SK-N-MC (cell line): ENCODE measurements around the gene RUNX2.

Source experiments
- DNase-seq: peaks from one replicate; pipeline ENCODE4 v3.0.0-alpha.2; 2011; ENCODE audit warnings: low read depth, low spot score
- H3K27ac ChIP-seq: fragments of 200-600 bp; sonication (generic); 2 replicates; pipeline ENCODE4 v1.5.1; 2016; ENCODE audit warnings: mixed run types
- H3K36me3 ChIP-seq: fragments of 200-600 bp; sonication (generic); 2 replicates; pipeline ENCODE4 v1.6.1; 2017; ENCODE audit warnings: antibody characterized with exemption, low read length, mixed read lengths; ENCODE audit not compliant: insufficient read depth
- H3K4me3 ChIP-seq: fragments of 200-600 bp; sonication (generic); 2 replicates; pipeline ENCODE4 v1.5.1; 2016
- H3K9ac ChIP-seq: fragments of 200-600 bp; sonication (generic); 2 replicates; pipeline ENCODE4 v1.8.0; 2017; ENCODE audit warnings: mixed run types, mixed read lengths; ENCODE audit not compliant: insufficient read length
- H3K9me3 ChIP-seq: fragments of 200-600 bp; sonication (generic); 2 replicates; pipeline ENCODE4 v1.6.1; 2017; ENCODE audit warnings: low read depth, mild to moderate bottlenecking, antibody characterized with exemption, low read length, moderate library complexity, mixed read lengths
- EZH2 ChIP-seq: fragments of 200-600 bp; sonication (generic); IDR thresholded peaks from one replicate; pipeline ENCODE4 v1.6.1; 2017; ENCODE audit warnings: antibody characterized with exemption
- FOXP2 ChIP-seq: optimal IDR thresholded peaks from 2 replicates; pipeline ENCODE3; 2011; ENCODE audit warnings: mild to moderate bottlenecking, moderate library complexity; ENCODE audit not compliant: insufficient read depth; ENCODE audit errors: extremely low read length, control extremely low read depth
- POLR2AphosphoS5 ChIP-seq: IDR thresholded peaks from 2 replicates; pipeline ENCODE4 v1.6.1; 2012; ENCODE audit warnings: mild to moderate bottlenecking, low read depth, low read length, borderline replicate concordance

Gene RUNX2

DNA sequence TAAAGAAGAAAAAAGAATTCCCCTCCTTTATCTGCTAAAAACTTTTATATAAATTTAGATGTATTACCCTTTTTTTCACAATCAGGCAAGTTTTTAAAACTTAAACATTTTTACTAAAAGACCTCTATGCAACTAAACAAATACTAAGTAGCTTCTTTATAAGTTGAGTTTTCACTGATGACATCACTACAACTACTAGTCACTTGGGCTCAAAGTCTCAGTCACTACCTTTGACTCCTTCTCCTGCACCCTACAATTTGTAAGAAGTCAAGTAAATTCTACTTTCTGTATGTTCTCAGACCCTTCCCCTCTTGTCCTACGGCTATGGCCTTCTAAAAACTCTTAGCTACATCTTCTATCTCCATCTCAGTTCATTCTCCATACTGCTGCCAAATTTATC, 38.4 kb downstream of the RUNX2 start:
- no peak overlapping the region for H3K4me3 ChIP-seq
- H3K36me3 ChIP-seq = no peaks in the 10 kb centered on the region
- TF ChIP-seq EZH2 (no peak), FOXP2 (no peak), POLR2AphosphoS5 (no peak)
- no peak overlapping the region for H3K27ac ChIP-seq
- H3K9me3 ChIP-seq = no peaks in the 10 kb centered on the region
- H3K9ac ChIP-seq = no peak overlapping the region
- DNase-seq = no peak

DNA sequence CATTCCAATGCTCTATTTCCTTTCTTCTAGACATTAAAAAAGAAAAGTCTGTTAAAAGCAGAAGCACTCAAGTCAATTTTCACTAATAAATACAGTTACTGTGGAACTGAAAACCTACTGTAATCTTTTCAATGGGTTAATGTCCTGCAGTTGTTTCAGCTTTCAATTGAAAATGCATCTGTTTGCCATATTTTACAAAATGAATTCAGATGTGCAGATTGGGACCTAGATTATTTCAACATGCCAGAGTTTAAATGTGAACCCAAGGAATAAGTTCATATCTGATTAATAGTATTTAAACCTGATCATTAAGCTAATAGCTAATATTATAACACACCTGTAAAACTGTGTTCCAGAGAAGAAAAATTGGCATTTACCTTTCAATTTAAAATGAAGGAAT, 39.9 kb downstream of the RUNX2 start:
- Histone ChIP-seq H3K36me3 (no peaks in the 10 kb centered on the region), H3K4me3 (no peak overlapping the region), H3K9me3 (no peaks in the 10 kb centered on the region), H3K9ac (no peak overlapping the region), H3K27ac (no peak overlapping the region)
- TF ChIP-seq POLR2AphosphoS5 (no peak), FOXP2 (no peak), EZH2 (no peak)
- no peak for DNase-seq

DNA sequence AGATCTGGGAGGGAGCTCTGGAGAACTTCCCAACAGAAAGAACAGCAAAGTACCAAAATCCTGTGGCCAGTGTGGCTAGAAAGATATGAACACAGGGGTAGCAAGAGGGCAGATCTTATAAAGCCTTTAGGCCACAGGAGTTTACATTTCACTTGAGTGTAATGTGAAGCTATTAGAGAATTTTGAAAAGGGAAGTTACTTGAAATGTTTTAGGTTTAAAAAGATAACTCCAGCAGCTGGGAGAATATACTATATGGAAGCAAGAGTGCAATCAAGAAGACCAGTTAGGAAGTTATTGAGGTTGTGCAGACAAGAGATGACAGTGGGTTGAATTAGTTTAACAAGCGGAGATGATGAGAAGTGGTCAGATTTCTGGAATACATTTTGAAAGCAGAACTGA, 41.7 kb downstream of the RUNX2 start:
- Histone ChIP-seq H3K36me3 (no peaks in the 10 kb centered on the region), H3K9ac (no peak overlapping the region), H3K27ac (no peak overlapping the region), H3K4me3 (no peak overlapping the region), H3K9me3 (no peaks in the 10 kb centered on the region)
- TF ChIP-seq POLR2AphosphoS5 = no peak
- no peak for DNase-seq

DNA sequence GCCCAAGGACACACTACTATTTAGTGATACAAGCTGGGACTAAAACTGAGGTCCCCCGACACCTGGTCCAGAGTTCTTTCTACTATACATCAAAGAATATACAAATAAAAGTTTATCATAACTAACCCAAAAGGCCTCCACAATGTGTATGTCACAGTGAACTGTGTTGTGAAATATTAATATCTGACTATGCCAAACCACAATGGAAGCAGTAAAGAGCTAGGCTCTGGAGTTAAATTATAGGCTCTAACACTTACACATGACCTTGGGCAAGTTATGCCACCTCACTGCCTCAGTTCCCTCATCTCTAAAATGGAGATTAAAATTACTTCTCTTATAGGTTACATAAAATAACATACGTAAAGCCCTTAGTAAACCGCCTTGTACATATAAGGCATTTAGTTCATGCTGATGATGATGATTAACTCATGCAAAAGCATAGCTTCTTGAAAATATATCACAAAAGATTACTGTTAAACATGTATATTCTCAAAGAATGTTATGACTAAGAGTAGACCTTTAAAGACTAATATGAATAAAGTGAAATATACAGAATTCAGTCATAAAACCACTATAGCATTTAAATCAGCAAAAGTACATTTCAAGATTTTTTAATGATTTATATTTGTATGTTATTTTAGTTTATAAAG, 43.9 kb downstream of the RUNX2 start:
- TF ChIP-seq EZH2 (no peak), FOXP2 (no peak), POLR2AphosphoS5 (no peak)
- no peak for DNase-seq
- H3K4me3 ChIP-seq = no peak overlapping the region
- no peaks in the 10 kb centered on the region for H3K9me3 ChIP-seq
- H3K27ac ChIP-seq = no peak overlapping the region
- no peaks in the 10 kb centered on the region for H3K36me3 ChIP-seq
- H3K9ac ChIP-seq = no peak overlapping the region

DNA sequence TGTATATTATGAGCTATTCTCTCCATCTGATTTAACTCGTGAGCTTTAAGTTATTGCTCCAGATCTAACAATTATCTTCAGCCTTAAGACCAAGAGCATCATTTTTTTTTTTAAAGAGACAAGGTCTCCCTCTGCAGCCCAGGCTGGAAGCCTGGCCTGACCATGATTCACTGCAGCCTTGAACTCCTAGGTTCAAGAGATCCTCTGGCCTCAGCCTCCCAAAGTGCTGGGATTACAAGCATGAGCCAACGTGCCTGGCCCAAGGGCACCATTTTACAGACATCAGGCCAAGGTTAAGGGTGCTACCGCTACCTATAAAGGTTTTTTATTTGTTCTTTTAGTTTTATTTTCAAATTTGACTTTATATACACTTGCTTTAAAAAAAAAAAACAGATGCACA, 47.3 kb downstream of the RUNX2 start:
- H3K9me3 ChIP-seq = no peaks in the 10 kb centered on the region
- no peak overlapping the region for H3K9ac ChIP-seq

DNA sequence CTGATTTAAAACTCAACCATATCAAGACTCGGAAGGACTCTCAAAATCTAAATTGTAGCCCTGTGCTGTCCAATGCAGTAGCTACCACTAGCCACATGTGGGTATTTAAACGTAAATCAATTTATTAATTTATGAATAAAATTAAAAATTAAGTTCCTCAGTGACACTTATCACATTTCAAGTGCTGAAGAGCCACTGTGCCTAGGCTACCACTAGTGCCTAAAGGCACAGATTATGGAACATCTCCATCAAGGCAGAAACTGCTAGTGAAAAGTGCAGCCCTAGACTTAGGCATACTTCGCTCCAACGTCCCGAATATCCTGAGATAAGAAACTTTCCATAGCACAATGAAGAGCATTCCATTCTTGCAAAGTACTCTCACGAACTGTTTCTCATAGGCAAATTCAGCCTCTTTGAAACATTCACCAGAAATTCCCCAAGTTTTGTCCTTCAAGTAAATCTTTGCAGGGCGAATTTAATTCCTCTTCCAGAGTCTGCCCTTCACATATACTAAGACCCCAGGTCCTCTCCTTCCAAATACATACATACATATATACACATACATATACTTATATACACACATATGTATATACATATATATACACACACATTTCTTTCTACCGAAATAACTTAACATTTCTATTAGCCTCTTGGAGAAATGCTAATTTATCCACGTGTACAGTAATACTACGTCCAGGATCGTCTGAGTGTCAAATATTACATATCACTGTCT, 48.3 kb downstream of the RUNX2 start:
- no peak for DNase-seq
- peak overlapping the region; percentile 85; the same call in 1 of the 2 replicates for H3K27ac ChIP-seq
- no peaks in the 10 kb centered on the region for H3K36me3 ChIP-seq
- H3K9ac ChIP-seq = peak overlapping the region; percentile 88
- H3K9me3 ChIP-seq = no peaks in the 10 kb centered on the region
- peak overlapping the region; percentile 82 for H3K4me3 ChIP-seq
- TF ChIP-seq FOXP2 (no peak), POLR2AphosphoS5 (no peak), EZH2 (no peak)

More for the DNA sequence above, 47.3 kb downstream of the RUNX2 start:
- DNase-seq = no peak
- Histone ChIP-seq H3K4me3 (no peak overlapping the region), H3K27ac (no peak overlapping the region), H3K36me3 (no peaks in the 10 kb centered on the region)
- TF ChIP-seq EZH2 = no peak
- no peak for TF ChIP-seq POLR2AphosphoS5
- TF ChIP-seq FOXP2 = no peak

DNA sequence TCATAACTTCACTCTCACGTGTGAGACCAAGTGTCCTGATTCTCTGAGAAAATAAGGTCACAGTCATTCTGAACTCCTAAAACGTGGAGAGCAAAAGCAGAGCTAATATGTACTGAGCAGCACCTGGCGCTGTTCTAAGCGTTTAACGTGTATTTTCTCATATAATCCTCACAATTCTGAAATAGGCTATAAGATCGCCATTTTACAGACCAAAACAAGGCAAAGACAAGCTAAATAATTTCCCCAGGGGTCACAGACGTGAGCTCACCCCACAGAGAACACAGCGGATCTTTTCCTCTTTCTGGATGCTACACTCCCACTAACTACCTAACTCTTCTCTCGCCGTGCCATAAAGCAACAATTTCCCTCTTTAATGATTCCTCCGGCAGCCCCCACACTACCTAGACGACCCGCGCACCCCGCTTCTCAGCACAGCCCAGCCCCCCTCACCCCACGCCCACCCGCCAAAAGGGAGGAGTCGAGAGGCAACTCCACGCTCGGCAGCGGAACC, 49.0 kb downstream of the RUNX2 start:
- DNase-seq = no peak
- H3K27ac ChIP-seq = peak overlapping the region; percentile 85; the same call in 1 of the 2 replicates
- H3K4me3 ChIP-seq = peak overlapping the region; percentile 82
- TF ChIP-seq FOXP2 (no peak), POLR2AphosphoS5 (no peak), EZH2 (no peak)
- no peaks in the 10 kb centered on the region for H3K9me3 ChIP-seq
- H3K9ac ChIP-seq = peak overlapping the region; percentile 88
- H3K36me3 ChIP-seq = no peaks in the 10 kb centered on the region

DNA sequence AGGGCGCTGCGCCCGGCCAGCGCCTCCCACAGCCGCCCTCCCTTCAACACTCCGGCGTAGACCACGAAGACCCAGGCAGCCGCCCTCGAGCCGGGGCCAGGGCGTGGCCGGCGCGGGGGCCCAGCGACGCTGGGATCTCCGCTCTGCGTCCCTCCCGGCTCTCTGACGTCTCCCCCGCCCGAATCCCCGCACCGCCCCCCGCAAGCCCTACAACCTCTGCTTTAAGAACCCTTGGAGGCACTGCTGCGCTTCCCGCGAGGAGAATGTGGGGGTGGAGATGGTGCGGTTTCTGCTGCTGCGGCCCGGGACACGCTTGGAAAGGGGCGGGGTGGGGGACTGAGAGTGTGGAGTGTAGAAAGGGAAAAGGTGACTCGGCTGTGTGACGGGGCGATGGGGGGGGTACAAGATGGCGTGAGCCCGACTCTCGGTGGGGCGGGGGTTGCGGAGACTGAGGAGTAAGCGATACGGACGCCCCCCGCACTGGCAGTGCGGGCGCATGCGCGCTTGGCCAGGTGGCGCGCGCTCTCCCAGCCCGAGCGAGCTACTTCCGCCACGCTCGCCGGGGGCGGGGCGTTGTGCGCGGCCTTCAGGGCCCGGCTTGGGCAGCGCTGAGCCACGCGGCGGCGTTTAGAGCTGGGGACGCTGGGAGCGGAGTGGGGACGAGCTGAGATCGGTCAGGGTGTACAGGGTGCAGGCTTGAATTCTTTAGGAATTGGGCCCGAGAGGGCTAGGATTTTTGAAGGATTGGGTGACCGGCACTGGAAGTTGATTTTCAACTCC, 49.6 kb downstream of the RUNX2 start, which contains the start of gene SUPT3H:
SUPT3H (minus strand) TSS at position 381 of the 780 bp plus-strand sequence.
- Histone ChIP-seq H3K9me3 (no peaks in the 10 kb centered on the region), H3K4me3 (peak within 1 kb of the TSS; percentile 82), H3K36me3 (no peaks in the 10 kb centered on the region), H3K9ac (peak within 1 kb of the TSS; percentile 88), H3K27ac (peak within 1 kb of the TSS; percentile 85)
- no peak for DNase-seq
- TF ChIP-seq POLR2AphosphoS5 = peak; percentile 96
- no peak for TF ChIP-seq EZH2
- TF ChIP-seq FOXP2 = no peak
